GM21526 (cell line): ENCODE results near the gene NAT8.
"Not testable (repeated sequence)": the region's sequence is repeated elsewhere in the genome, so short reads cannot be mapped to it uniquely, and the experiment has no call there.

Experiments used
- ATAC-seq: cut with Tn5 transposase; IDR thresholded peaks from one replicate; pipeline ENCODE4 v1.9.1; 2021; ENCODE audit warnings: moderate library complexity; ENCODE audit not compliant: unreplicated experiment, low FRiP score

NAT8 gene, protein sequence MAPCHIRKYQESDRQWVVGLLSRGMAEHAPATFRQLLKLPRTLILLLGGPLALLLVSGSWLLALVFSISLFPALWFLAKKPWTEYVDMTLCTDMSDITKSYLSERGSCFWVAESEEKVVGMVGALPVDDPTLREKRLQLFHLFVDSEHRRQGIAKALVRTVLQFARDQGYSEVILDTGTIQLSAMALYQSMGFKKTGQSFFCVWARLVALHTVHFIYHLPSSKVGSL

GRCh38 chr2:73642338-73643018 is at the start of gene NAT8:
Gene NAT8 (minus strand): TSS chr2:73642422. CDS start chr2:73641628, 794 bp downstream.
- ATAC-seq: no peak

DNA sequence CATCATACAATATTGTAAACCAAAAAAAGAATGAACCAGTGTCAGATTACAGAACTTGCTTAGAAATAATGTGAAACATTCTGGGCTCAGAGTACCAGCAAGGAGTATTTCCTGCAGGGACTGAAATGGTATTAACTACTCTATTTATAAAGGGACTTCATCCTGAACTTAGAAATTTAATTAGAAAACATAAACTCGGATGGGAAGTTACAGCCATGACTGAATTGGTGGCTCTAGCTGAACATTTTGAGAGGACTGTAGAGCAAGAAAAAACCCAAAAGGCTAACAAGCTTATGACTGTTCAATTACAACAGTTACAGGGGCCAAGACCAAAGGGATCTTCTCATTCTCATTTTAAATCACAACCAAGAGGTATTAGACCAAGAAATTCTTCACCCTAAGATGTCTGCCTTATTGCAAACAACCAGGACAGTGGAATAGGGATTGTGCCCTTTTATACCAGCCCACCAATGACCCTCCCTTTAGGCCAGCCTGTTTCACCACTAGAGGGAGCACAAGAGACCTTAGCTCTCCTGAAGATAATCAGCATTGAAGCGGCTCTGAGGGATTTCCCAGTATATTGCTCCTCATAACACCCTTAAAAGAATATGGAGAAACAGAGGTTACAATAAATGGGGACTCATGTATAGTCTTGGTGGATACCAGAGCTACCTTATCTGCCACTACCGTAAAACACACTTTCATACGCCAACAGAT is 48.3 kb upstream of the NAT8 start:
- not testable (repeated sequence) for ATAC-seq

DNA sequence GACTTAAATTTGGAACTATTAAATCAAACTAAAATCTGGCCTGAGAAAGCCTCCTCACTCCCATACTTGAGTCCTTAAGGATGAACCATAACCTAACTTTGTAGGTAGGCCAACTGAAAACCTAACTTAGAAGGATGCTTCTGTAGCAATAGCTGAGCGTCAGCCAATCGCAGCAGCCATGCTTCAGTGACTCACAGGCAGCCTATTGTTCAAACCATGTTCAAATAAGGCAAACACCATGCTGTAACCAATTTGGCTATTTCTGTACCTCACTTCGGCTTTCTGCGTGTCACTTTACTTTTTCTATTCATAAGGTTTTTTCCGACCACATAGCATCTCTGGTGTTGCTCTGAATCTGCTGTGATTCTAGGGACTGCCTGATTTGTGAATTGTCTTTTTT is 46.3 kb upstream of the NAT8 start:
- ATAC-seq: not testable (repeated sequence)

- ATAC-seq: no peak
These were observed 43.7 kb upstream of the NAT8 start for GRCh38 chr2:73685764-73686438.

DNA sequence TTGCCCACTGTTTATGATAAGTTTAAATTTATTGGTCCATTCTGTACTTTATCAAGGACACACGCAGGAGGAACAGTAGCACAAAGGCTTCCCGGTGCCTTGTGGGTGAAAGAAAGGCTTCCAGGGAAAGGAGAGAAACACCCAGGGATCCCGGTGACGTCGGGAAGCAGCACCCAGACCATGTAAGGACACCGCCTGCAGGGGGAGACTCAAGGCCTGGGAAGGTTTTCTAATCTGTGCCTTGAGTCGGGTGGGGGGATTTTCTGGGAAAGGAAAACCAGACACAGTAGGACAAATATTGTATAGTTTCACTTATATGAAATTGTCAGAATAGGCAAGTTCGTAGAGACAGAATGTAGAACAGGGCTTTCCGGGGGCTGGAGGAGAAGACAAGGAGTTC is 42.7 kb upstream of the NAT8 start:
- not testable (repeated sequence) for ATAC-seq

- ATAC-seq: not testable (repeated sequence)
These were observed 42.1 kb upstream of the NAT8 start for GRCh38 chr2:73684325-73684724.

- ATAC-seq: not testable (repeated sequence)
These were observed 37.8 kb upstream of the NAT8 start for GRCh38 chr2:73679951-73680571.

DNA sequence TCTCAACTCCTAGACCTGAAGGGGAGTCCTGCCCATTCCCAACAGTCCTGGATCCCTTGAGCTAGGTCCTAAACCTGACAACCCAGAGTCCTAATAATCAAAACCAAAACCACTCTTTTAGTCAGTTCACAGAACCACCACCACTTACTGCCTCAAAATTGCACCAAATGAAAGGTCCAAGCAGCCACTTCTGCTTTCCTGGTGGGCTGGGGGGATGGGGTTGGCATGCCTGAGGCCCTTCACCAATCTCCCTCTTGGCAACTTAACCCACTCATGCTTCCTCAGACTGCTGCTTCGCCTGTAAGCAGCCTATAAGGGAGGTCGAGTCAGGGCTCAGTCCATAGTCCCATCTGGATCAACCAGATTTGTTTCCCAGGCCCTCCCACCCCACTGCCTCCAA is 37.0 kb upstream of the NAT8 start:
- ATAC-seq: not testable (repeated sequence)

GRCh38 chr2:73678008-73678407 is 35.8 kb upstream of the NAT8 start:
- ATAC-seq: not testable (repeated sequence)

DNA sequence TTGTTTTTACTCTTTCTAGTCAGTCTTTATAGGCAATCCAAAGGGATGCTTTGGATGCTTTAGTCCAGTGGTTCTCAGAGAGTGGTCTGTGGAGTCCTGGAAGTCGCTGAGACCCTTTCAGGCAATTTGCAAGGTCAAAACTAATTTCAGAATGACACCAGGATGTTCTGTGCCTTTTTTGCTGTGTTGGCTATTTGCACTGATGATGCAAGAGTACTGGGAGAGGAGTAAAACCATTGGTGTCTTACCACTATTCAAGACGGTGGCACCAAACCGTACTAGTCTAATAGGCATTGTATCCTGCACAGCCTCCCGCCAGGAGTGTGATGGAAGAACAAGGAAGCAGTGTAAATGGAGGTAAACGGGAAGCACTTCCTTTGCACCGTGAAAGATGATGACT is 34.0 kb upstream of the NAT8 start:
- ATAC-seq: not testable (repeated sequence)

GRCh38 chr2:73674696-73675157 is 32.5 kb upstream of the NAT8 start:
- ATAC-seq: not testable (repeated sequence)

DNA sequence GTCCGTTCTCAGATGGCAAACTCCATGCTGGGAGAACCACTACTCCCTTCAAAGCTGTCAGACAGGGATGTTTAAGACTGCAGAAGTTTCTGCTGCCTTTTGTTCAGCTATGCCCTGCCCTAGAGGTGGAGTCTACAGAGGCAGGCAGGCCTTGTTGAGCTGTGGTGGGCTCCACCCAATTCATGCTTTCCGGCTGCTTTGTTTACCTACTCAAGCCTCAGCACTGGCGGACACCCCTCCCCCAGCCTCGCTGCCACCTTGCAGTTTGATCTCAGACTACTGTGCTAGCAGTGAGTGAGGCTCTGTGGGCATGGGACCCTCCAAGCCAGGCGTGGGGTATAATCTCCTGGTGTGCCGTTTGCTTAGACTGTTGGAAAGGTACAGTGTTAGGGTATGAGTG is 27.8 kb upstream of the NAT8 start:
- ATAC-seq: not testable (repeated sequence)

DNA sequence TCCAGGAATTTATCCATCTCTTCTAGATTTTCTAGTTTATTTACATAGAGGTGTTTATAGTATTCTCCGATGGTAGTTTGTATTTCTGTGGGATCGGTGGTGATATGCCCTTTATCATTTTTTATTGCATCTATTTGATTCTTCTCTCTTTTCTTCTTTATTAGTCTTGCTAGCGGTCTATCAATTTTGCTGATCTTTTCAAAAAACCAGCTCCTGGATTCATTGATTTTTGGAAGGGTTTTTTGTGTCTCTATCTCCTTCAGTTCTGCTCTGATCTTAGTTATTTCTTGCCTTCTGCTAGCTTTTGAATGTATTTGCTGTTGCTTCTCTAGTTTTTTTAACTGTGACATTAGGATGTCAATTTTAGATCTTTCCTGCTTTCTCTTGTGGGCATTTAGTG is 25.0 kb upstream of the NAT8 start:
- ATAC-seq: not testable (repeated sequence)

DNA sequence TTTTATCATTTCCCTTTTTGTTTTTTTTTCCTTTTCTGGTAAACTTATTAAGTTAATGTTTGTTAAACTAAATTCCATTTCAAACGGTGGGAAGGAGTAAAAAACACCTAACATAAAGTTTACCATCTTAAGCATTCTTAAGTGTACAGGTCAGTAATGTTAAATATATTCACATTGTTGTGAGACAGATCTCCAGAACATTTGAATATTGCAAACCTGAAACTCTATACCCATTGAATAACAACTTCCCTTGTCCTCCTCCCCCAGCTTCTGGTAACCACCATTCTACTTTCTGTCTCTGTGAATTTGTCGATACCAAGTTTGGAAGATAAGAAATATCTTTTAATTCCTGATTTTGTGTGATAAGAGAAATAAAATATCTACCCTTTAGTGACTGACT is 12.0 kb upstream of the NAT8 start:
- ATAC-seq: no peak

GRCh38 chr2:73652348-73652747 is 10.1 kb upstream of the NAT8 start:
- ATAC-seq: no peak

DNA sequence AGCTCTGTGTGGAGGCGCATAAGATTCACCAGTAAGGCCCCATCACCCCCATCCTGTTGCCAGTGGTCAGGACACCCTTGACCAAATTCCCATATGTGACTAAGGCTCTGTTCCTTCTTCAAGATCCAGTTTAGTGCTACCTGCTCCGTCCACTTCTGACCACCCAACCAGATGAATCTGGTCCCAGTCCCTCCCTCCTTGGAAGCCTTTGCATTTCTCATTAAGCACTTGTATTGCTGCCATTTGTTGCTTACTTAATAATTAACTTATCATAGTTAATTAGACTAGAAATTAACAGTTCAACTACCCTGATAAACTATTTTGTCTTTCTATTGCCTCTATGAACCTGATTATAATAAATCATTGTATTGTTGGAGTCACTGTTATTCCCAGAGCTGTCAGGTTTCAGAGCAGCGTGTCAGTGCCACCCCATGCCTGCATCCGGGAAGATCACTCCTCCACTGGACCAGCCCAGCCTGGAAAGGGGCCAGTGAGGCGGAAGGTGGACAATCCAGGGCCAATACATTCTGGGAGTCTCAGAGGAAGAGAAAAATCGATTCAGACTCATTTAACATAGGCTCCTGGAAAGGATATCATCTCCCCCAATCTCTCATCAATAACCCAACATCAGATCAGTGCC is 9.5 kb upstream of the NAT8 start:
- ATAC-seq: no peak

DNA sequence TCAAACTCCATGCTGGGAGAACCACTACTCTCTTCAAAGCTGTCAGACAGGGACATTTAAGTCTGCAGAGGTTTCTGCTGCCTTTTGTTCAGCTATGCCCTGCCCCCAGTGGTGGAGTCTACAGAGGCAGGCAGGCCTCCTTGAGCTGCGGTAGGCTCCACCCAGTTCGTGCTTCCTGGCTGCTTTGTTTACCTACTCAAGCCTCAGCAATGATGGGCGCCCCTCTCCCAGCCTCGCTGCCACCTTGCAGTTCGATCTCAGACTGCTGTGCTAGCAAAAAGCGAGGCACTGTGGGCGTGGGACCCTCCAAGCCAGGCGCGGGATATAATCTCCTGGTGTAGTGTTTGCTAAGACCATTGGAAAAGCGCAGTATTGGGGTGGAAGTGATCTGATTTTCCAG is 5.5 kb upstream of the NAT8 start:
- ATAC-seq: not testable (repeated sequence)

DNA sequence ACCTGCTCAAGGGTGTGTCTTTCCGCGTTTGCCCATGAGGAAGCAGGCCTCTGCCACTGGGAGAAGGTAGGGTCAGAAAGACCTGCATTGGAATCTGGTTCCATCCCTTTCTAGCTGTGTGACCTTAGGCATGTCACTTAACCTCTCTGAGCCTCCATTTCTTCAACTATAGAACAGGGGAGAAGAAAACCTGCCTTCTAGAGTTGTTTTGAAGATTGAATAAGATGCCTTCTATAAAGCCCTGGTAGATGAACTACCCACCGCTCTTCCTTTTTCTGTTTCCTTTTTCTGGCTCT is 507 bp downstream of the NAT8 start:
- no peak for ATAC-seq

- ATAC-seq: no peak
These were observed 1.1 kb downstream of the NAT8 start for GRCh38 chr2:73640946-73641766.
